ENCODE data around the gene WWTR1.

WWTR1 gene

GRCh38 chr3:149502438-149502837 lies 155.4 kb downstream of the WWTR1 start:
- in situ Hi-C loops (cut with MboI; ENCODE audit: low sequenced_read_pairs), result no loop called here

GRCh38 chr3:149501524-149501923 lies 156.3 kb downstream of the WWTR1 start:
- in situ Hi-C loops (cut with MboI; ENCODE audit: low sequenced_read_pairs), result no loop called here

- in situ Hi-C loops (cut with MboI; ENCODE audit: low sequenced_read_pairs), result loop anchor here (25.0 kb wide), 2 partner anchors 386 to 536 kb away; no protein-coding TSS in a partner anchor
Observed at GRCh38 chr3:149497966-149498670, 159.7 kb downstream of the WWTR1 start.

- in situ Hi-C loops (cut with MboI; ENCODE audit: low sequenced_read_pairs), result loop anchor here (25.0 kb wide), 2 partner anchors 385 to 535 kb away; no protein-coding TSS in a partner anchor
Observed at GRCh38 chr3:149496891-149497290, 160.9 kb downstream of the WWTR1 start.

GRCh38 chr3:149495581-149496125 lies 162.2 kb downstream of the WWTR1 start:
- in situ Hi-C loops (cut with MboI; ENCODE audit: low sequenced_read_pairs), result loop anchor here (25.0 kb wide), 2 partner anchors 383 to 533 kb away; no protein-coding TSS in a partner anchor

GRCh38 chr3:149494759-149495580 lies 162.9 kb downstream of the WWTR1 start:
- in situ Hi-C loops (cut with MboI; ENCODE audit: low sequenced_read_pairs), result loop anchor here (25.0 kb wide), 2 partner anchors 383 to 533 kb away; no protein-coding TSS in a partner anchor

- in situ Hi-C loops (cut with MboI; ENCODE audit: low sequenced_read_pairs), result loop anchor here (25.0 kb wide), 2 partner anchors 382 to 532 kb away; no protein-coding TSS in a partner anchor
Observed at GRCh38 chr3:149494022-149494758, 163.6 kb downstream of the WWTR1 start.

GRCh38 chr3:149493315-149494021 lies 164.4 kb downstream of the WWTR1 start:
- in situ Hi-C loops (cut with MboI; ENCODE audit: low sequenced_read_pairs), result loop anchor here (25.0 kb wide), 2 partner anchors 381 to 531 kb away; no protein-coding TSS in a partner anchor

- in situ Hi-C loops (cut with MboI; ENCODE audit: low sequenced_read_pairs), result loop anchor here (25.0 kb wide), 2 partner anchors 378 to 528 kb away; no protein-coding TSS in a partner anchor
Observed at GRCh38 chr3:149490260-149490971, 167.4 kb downstream of the WWTR1 start.

- in situ Hi-C loops (cut with MboI; ENCODE audit: low sequenced_read_pairs), result loop anchor here (10.0 to 25.0 kb wide), 3 partner anchors 94 to 527 kb away; no protein-coding TSS in a partner anchor
Observed at GRCh38 chr3:149489060-149489690, 168.7 kb downstream of the WWTR1 start.

- in situ Hi-C loops (cut with MboI; ENCODE audit: low sequenced_read_pairs), result loop anchor here (10.0 to 25.0 kb wide), 3 partner anchors 93 to 525 kb away; no protein-coding TSS in a partner anchor
Observed at GRCh38 chr3:149487598-149488197, 170.1 kb downstream of the WWTR1 start.

GRCh38 chr3:149486726-149487125 lies 171.1 kb downstream of the WWTR1 start:
- in situ Hi-C loops (cut with MboI; ENCODE audit: low sequenced_read_pairs), result loop anchor here (10.0 to 25.0 kb wide), 3 partner anchors 92 to 524 kb away; no protein-coding TSS in a partner anchor

GRCh38 chr3:149481491-149481890 lies 176.3 kb downstream of the WWTR1 start:
- in situ Hi-C loops (cut with MboI; ENCODE audit: low sequenced_read_pairs), result loop anchor here (10.0 to 25.0 kb wide), 3 partner anchors 87 to 519 kb away; no protein-coding TSS in a partner anchor

- in situ Hi-C loops (cut with MboI; ENCODE audit: low sequenced_read_pairs), result loop anchor here (10.0 to 25.0 kb wide), 3 partner anchors 86 to 519 kb away; no protein-coding TSS in a partner anchor
Observed at GRCh38 chr3:149481056-149481455, 176.8 kb downstream of the WWTR1 start.

GRCh38 chr3:149480326-149481017 lies 177.4 kb downstream of the WWTR1 start:
- in situ Hi-C loops (cut with MboI; ENCODE audit: low sequenced_read_pairs), result loop anchor here (10.0 to 25.0 kb wide), 3 partner anchors 86 to 518 kb away; no protein-coding TSS in a partner anchor

GRCh38 chr3:149479621-149480325 lies 178.1 kb downstream of the WWTR1 start:
- in situ Hi-C loops (cut with MboI; ENCODE audit: low sequenced_read_pairs), result loop anchor here (10.0 to 25.0 kb wide), 3 partner anchors 85 to 517 kb away; no protein-coding TSS in a partner anchor
